H9 (cell line): ENCODE measurements around the gene TNIP2. TPM values are rescaled to one million over a fixed set of nuclear protein-coding genes. Genes with fewer than 3 reads are reported as not detected.

Experiments used
- DNase-seq: peaks from one replicate; pipeline ENCODE4 v3.0.0-alpha.2; 2017
- H2AFZ ChIP-seq: one replicate; pipeline ENCODE4 v1.6.1; 2013; ENCODE audit warnings: mild to moderate bottlenecking, low read length, control low read depth, moderate library complexity
- H2AK5ac ChIP-seq: 2 replicates; pipeline ENCODE4 v1.6.1; 2013; ENCODE audit warnings: low read length, control low read depth, mixed read lengths; ENCODE audit not compliant: insufficient read length
- H2BK120ac ChIP-seq: one replicate; pipeline ENCODE4 v1.6.1; 2013; ENCODE audit warnings: low read depth, mild to moderate bottlenecking, low read length, control low read depth, inconsistent platforms; ENCODE audit not compliant: poor library complexity, severe bottlenecking
- H2BK12ac ChIP-seq: 2 replicates; pipeline ENCODE4 v1.6.1; 2013; ENCODE audit warnings: low read length, control low read depth, mixed read lengths, low read depth; ENCODE audit not compliant: insufficient read length
- H2BK15ac ChIP-seq: 2 replicates; pipeline ENCODE4 v1.6.1; 2013; ENCODE audit warnings: low read depth, low read length, control low read depth
- H2BK20ac ChIP-seq: one replicate; pipeline ENCODE4 v1.6.1; 2013; ENCODE audit warnings: low read depth, mild to moderate bottlenecking, low read length, control low read depth, inconsistent platforms; ENCODE audit not compliant: poor library complexity, severe bottlenecking
- H2BK5ac ChIP-seq: 2 replicates; pipeline ENCODE4 v1.6.1; 2013; ENCODE audit warnings: low read length, control low read depth, mixed read lengths; ENCODE audit not compliant: insufficient read length
- H3K14ac ChIP-seq: 2 replicates; pipeline ENCODE4 v1.6.1; 2013; ENCODE audit warnings: low read length, control low read depth; ENCODE audit not compliant: insufficient read depth
- H3K18ac ChIP-seq: 2 replicates; pipeline ENCODE4 v1.6.1; 2013; ENCODE audit warnings: low read depth, mild to moderate bottlenecking, mixed read lengths, low read length, control low read depth; ENCODE audit not compliant: insufficient read length
- H3K23ac ChIP-seq: 2 replicates; pipeline ENCODE4 v1.6.1; 2013; ENCODE audit warnings: low read length, control low read depth, mixed read lengths, low read depth; ENCODE audit not compliant: insufficient read length
- H3K23me2 ChIP-seq: 2 replicates; pipeline ENCODE4 v1.6.1; 2013; ENCODE audit warnings: low read depth, mild to moderate bottlenecking, mixed read lengths, low read length, control low read depth; ENCODE audit not compliant: insufficient read length, poor library complexity, severe bottlenecking
- H3K27ac ChIP-seq: 2 replicates; pipeline ENCODE4 v1.5.1; 2013; ENCODE audit warnings: low read length, control low read depth, mixed read lengths, low read depth; ENCODE audit not compliant: insufficient read length
- H3K27me3 ChIP-seq: 2 replicates; pipeline ENCODE4 v1.6.1; 2013; ENCODE audit warnings: low read length, control low read depth, inconsistent platforms; ENCODE audit not compliant: insufficient read depth
- H3K4ac ChIP-seq: 2 replicates; pipeline ENCODE4 v1.6.1; 2013; ENCODE audit warnings: low read depth, mild to moderate bottlenecking, control low read depth, inconsistent platforms, low read length, moderate library complexity
- H3K4me1 ChIP-seq: 2 replicates; pipeline ENCODE4 v1.6.1; 2013; ENCODE audit warnings: low read length, control low read depth, inconsistent platforms; ENCODE audit not compliant: insufficient read depth
- H3K4me2 ChIP-seq: 2 replicates; pipeline ENCODE4 v1.6.1; 2013; ENCODE audit warnings: low read length, control low read depth, mixed read lengths; ENCODE audit not compliant: insufficient read length, insufficient read depth
- H3K56ac ChIP-seq: 2 replicates; pipeline ENCODE4 v1.6.1; 2013; ENCODE audit warnings: low read depth, mild to moderate bottlenecking, mixed read lengths, low read length, control low read depth; ENCODE audit not compliant: insufficient read length
- H3K79me1 ChIP-seq: 2 replicates; pipeline ENCODE4 v1.6.1; 2013; ENCODE audit warnings: low read depth, mild to moderate bottlenecking, moderate library complexity, low read length, control low read depth, inconsistent platforms; ENCODE audit not compliant: insufficient read depth, poor library complexity, severe bottlenecking
- H3K79me2 ChIP-seq: 2 replicates; pipeline ENCODE4 v1.6.1; 2013; ENCODE audit warnings: low read length, control low read depth, inconsistent platforms; ENCODE audit not compliant: insufficient read depth
- H3K9ac ChIP-seq: 2 replicates; pipeline ENCODE4 v1.6.1; 2013; ENCODE audit warnings: low read length, control low read depth, mixed read lengths; ENCODE audit not compliant: insufficient read length; ENCODE audit errors: extremely low read depth
- H3K9me3 ChIP-seq: one replicate; pipeline ENCODE4 v1.6.1; 2013; ENCODE audit warnings: low read depth, low read length, inconsistent platforms; ENCODE audit not compliant: control insufficient read depth
- H3T11ph ChIP-seq: one replicate; pipeline ENCODE4 v1.6.1; 2013; ENCODE audit warnings: mild to moderate bottlenecking, low read length, control low read depth, inconsistent platforms
- H4K20me1 ChIP-seq: one replicate; pipeline ENCODE4 v1.6.1; 2013; ENCODE audit not compliant: control insufficient read depth, insufficient read length, insufficient read depth
- H4K5ac ChIP-seq: 2 replicates; pipeline ENCODE4 v1.6.1; 2013; ENCODE audit warnings: low read depth, mild to moderate bottlenecking, mixed read lengths, low read length, control low read depth; ENCODE audit not compliant: insufficient read length
- H4K8ac ChIP-seq: replicated peaks from 2 replicates; pipeline ENCODE4 v1.6.1; 2013; ENCODE audit warnings: low read length, control low read depth, mixed read lengths, low read depth; ENCODE audit not compliant: insufficient read length
- H4K91ac ChIP-seq: 2 replicates; pipeline ENCODE4 v1.6.1; 2013; ENCODE audit warnings: low read depth, mild to moderate bottlenecking, moderate library complexity, mixed read lengths, low read length, control low read depth; ENCODE audit not compliant: insufficient read length
- H3K27ac Mint-ChIP-seq, 3 experiments: 2 replicates in 2 of 3; 3 replicates in 1 of 3; pipeline ENCODE4 v1.8.0; 2020 to 2021; ENCODE audit warnings: mixed read lengths in 3 of 3, mild to moderate bottlenecking in 1 of 3, moderate library complexity in 1 of 3
- H3K27me3 Mint-ChIP-seq: 2 replicates; pipeline ENCODE4 v1.8.0; 2021; ENCODE audit warnings: low read depth, mild to moderate bottlenecking, moderate library complexity, mixed read lengths
- H3K36me3 Mint-ChIP-seq, 3 experiments: 2 replicates in 2 of 3; 3 replicates in 1 of 3; pipeline ENCODE4 v1.8.0; 2020 to 2021; ENCODE audit warnings: low read depth in 3 of 3, mixed read lengths in 3 of 3; ENCODE audit not compliant: insufficient read depth in 1 of 3
- H3K4me1 Mint-ChIP-seq, 2 experiments: 2 replicates each; pipeline ENCODE4 v1.8.0; 2020; ENCODE audit warnings: mixed read lengths in 2 of 2
- H3K4me3 Mint-ChIP-seq, 2 experiments: 2 replicates in 1 of 2; 3 replicates in 1 of 2; pipeline ENCODE4 v1.8.0; 2020 to 2021; ENCODE audit warnings: mild to moderate bottlenecking in 2 of 2, mixed read lengths in 2 of 2, moderate library complexity in 1 of 2
- H3K9me3 Mint-ChIP-seq, 2 experiments: 2 replicates in 1 of 2; 3 replicates in 1 of 2; pipeline ENCODE4 v1.8.0; 2020; ENCODE audit warnings: mild to moderate bottlenecking in 2 of 2, mixed read lengths in 2 of 2, moderate library complexity in 1 of 2
- CTCF ChIP-seq: fragments of 200-600 bp; sonication (generic); conservative IDR thresholded peaks from 3 replicates; pipeline ENCODE4 v1.8.0; 2021; ENCODE audit warnings: antibody characterized with exemption, mild to moderate bottlenecking
- WGBS: extraction: QIAGEN DNeasy Blood & Tissue Kit; methylation state at CpG from one replicate; pipeline ENCODE4 v1.1.7; 2013; ENCODE audit warnings: missing lambda C conversion rate, low lambda C conversion rate, mixed read lengths; ENCODE audit not compliant: insufficient read length; ENCODE audit errors: extremely low coverage; 5-methylcytosine and 5-hydroxymethylcytosine counted together
- total RNA-seq: library from RNA; stranded (reverse); gene quantifications from 2 replicates; pipeline ENCODE4 v1.2.1, GENCODE V29; 2021

Gene TNIP2
- total RNA-seq, 1 experiment from 2014 or later: 44.7 TPM

- no peak overlapping the region for H2BK5ac ChIP-seq
- no peak for DNase-seq
- Mint-ChIP-seq H3K4me1 (no peaks in the 10 kb centered on the region), H3K36me3 (peaks cover 43 to 94% (median 91%) of the 10 kb centered on the region in 3 experiments; a peak in 6 of 7 replicates), H3K9me3 (no peaks in the 10 kb centered on the region), H3K27me3 (no peaks in the 10 kb centered on the region), H3K4me3 (no peak overlapping the region), H3K27ac (peak overlapping the region in 2 of 3 experiments; percentile 6 to 61; a peak in 1 of 7 replicates)
- no peak overlapping the region for H3K14ac ChIP-seq
- no peak overlapping the region for H3K56ac ChIP-seq
- no CpG with 5 or more reads among the region's 12 CpGs for WGBS
- H3K4me1 ChIP-seq: no peaks in the 10 kb centered on the region
- H3K23me2 ChIP-seq: no peaks in the 10 kb centered on the region
- H2BK12ac ChIP-seq: no peak overlapping the region
- H3K79me1 ChIP-seq: no peaks in the 10 kb centered on the region
- no peak overlapping the region for H3K9ac ChIP-seq
- H2BK20ac ChIP-seq: no peak overlapping the region
- no peak overlapping the region for H4K5ac ChIP-seq
- H3K4me2 ChIP-seq: no peak overlapping the region
- no peak overlapping the region for H3K27ac ChIP-seq
- no peaks in the 10 kb centered on the region for H3K9me3 ChIP-seq
- no peaks in the 10 kb centered on the region for H4K20me1 ChIP-seq
- H2BK15ac ChIP-seq: no peak overlapping the region
- TF ChIP-seq CTCF: no peak
- H3K4ac ChIP-seq: no peak overlapping the region
- H3K79me2 ChIP-seq: no peaks in the 10 kb centered on the region
- no peaks in the 10 kb centered on the region for H3K27me3 ChIP-seq
- H2AFZ ChIP-seq: no peak overlapping the region
- H3K23ac ChIP-seq: no peak overlapping the region
- no peak overlapping the region for H4K8ac ChIP-seq
- H2AK5ac ChIP-seq: no peak overlapping the region
- no peak overlapping the region for H3T11ph ChIP-seq
- H3K18ac ChIP-seq: no peak overlapping the region
- H2BK120ac ChIP-seq: no peak overlapping the region
- H4K91ac ChIP-seq: no peak overlapping the region
Observed at GRCh38 chr4:2698951-2699505, 57.1 kb downstream of the TNIP2 start.
